Peyer's patch (tissue), 4 donors: Measurements from ENCODE around the gene GMEB2.

Experiments
- CTCF ChIP-seq, 6 experiments: fragments of 450-650 bp in 4 of 6; fragments of 200-600 bp in 2 of 6; sonication (generic) in 1 of 6; IDR thresholded peaks; one replicate each; pipeline ENCODE4 v1.5.1; 2017 to 2019; ENCODE audit warnings: antibody characterized with exemption in 6 of 6, mild to moderate bottlenecking in 3 of 6, moderate library complexity in 1 of 6
- POLR2A ChIP-seq, 2 donors: fragments of 450-650 bp; IDR thresholded peaks; one replicate each; pipeline ENCODE4 v1.5.1; 2017; ENCODE audit warnings: antibody characterized with exemption in 2 of 2, mild to moderate bottlenecking in 2 of 2, moderate library complexity in 2 of 2

GRCh38 chr20:63586797-63587196, 40.1 kb downstream of the GMEB2 start:
- TF ChIP-seq POLR2A (IDR thresholded peaks at IDR 0.05), result no peak
- no peak for TF ChIP-seq CTCF (IDR thresholded peaks at IDR 0.05)
